HG02938 (cell line): ENCODE results near the gene COL4A3.
"Not testable (repeated sequence)": the region's sequence is repeated elsewhere in the genome, so short reads cannot be mapped to it uniquely, and the experiment has no call there.

ENCODE experiments used
- ATAC-seq: cut with Tn5 transposase; IDR thresholded peaks from one replicate; pipeline ENCODE4 v1.9.1; 2021; ENCODE audit warnings: mild to moderate bottlenecking, moderate library complexity; ENCODE audit not compliant: unreplicated experiment

Gene COL4A3

DNA sequence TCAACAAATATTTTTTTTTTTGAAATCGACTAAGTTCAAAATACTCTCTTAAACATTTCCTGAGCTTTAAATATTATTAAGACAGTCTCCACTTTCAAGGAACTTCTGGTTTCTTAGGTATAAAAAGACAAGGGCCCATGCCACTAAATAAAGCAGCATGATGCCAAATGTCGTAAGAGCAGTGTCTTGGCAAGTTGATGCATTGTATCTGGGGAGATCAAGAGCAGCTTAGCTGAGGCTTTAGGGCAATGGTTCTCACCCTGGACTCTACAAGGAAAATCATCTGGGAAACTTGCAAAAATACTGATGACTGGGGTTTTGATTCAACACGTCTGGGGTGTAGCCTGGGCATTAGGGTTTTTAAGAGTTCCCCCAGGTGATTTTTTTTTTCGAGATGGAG lies 41.3 kb downstream of the COL4A3 start:
- ATAC-seq, result no peak

GRCh38 chr2:227206406-227206805 lies 42.0 kb downstream of the COL4A3 start:
- ATAC-seq, result no peak

- no peak for ATAC-seq
Observed at GRCh38 chr2:227207573-227207972, 43.1 kb downstream of the COL4A3 start.

DNA sequence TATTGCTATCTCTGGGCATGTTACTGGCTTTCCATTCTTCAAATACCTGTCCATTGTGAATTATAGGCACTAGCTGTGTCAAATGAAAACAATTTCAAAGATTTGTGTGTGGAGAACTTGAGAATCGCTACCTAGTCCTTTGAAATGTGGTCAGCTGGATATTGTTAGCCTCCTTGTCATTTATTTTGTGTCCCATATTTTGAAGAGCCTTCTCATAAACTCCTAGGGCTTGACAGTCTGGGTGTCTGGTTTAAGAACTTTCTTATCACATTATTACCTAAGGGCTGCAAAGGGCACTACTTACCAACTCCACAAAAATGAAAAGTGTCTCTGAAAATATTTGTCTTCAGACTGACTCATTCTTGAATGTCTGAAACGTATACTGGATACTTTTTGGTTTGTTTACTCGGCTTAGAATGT lies 50.2 kb downstream of the COL4A3 start:
- no peak for ATAC-seq

DNA sequence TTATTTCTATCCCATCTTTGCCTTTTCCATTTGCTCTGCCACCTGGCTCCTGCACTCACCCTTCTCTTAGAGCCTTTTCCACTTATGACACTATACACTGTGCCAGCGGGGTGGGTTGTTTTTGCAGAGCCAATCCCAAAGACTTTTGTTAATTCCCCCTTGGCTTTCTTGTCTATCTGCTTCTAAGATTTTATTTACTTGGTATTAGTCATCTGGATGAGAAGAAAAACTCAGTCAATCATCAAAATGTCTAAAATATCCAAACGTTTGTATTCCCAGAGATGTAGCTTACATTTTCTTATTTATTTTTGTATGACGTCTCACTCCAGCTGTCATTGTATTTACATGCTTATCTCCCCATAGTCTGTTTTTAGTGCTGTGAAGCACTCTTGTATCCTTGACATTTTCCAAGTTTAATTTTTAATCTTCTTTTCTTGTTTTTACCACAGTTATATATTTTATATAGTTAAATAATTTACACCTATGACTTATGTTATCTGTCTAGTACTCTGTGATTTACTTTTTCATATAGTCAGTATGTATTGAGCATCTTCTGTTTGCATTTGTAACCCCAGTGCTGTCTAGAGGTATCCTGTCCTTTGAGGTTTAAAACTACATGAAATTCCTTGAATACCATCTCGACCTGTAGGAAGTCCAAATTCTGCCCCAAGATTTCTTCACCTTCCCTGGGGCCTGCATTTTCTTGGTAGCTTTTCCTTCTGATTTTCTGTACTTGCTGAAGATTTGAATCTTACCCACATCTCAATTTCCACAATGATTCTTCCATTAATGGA lies 55.1 kb downstream of the COL4A3 start:
- ATAC-seq, result no peak

GRCh38 chr2:227221120-227221519 lies 56.7 kb downstream of the COL4A3 start:
- no peak for ATAC-seq

DNA sequence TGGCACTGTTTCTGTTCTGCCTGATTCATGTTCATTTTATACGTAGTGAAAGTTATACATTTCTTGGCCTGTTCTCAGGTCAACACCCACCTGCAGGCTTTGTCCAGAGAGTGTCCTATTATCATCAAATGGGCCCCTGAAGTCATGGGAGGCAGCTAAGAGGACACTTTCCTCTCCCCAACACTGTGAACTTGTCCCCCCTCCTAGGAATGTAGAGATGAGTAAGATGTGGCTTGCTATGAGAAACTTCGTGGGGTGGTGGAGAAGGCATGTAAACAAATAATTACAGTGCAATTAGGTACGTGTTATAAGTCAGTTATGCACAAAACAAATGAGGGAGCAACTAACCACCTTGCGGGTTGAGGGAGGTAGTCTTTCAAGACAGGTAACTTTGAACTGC lies 57.9 kb downstream of the COL4A3 start:
- ATAC-seq, result no peak

- not testable (repeated sequence) for ATAC-seq
Observed at GRCh38 chr2:227225641-227226040, 61.2 kb downstream of the COL4A3 start.

- ATAC-seq, result no peak
Observed at GRCh38 chr2:227228061-227228667, 63.7 kb downstream of the COL4A3 start.

DNA sequence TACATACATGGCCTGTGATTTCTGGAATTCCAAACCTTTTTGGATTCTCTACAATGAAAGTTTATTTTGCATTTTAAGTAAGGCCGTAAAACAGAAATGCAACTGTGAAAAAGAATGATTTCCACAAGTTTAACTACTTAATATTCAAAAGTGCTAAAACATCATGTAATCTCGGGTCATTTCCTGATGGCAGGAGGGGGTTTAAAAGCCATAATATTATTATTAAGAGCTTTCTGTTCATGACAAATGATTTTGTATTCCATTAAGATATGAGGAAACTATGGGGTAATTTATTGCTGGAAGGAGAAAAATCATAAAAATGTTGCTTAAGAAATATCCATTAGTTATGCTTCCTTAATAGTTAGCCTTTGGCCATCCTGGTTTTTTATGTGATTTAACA lies 65.7 kb downstream of the COL4A3 start:
- no peak for ATAC-seq

GRCh38 chr2:227234429-227234828 lies 70.0 kb downstream of the COL4A3 start:
- ATAC-seq, result no peak

- no peak for ATAC-seq
Observed at GRCh38 chr2:227237786-227238185, 73.4 kb downstream of the COL4A3 start.

DNA sequence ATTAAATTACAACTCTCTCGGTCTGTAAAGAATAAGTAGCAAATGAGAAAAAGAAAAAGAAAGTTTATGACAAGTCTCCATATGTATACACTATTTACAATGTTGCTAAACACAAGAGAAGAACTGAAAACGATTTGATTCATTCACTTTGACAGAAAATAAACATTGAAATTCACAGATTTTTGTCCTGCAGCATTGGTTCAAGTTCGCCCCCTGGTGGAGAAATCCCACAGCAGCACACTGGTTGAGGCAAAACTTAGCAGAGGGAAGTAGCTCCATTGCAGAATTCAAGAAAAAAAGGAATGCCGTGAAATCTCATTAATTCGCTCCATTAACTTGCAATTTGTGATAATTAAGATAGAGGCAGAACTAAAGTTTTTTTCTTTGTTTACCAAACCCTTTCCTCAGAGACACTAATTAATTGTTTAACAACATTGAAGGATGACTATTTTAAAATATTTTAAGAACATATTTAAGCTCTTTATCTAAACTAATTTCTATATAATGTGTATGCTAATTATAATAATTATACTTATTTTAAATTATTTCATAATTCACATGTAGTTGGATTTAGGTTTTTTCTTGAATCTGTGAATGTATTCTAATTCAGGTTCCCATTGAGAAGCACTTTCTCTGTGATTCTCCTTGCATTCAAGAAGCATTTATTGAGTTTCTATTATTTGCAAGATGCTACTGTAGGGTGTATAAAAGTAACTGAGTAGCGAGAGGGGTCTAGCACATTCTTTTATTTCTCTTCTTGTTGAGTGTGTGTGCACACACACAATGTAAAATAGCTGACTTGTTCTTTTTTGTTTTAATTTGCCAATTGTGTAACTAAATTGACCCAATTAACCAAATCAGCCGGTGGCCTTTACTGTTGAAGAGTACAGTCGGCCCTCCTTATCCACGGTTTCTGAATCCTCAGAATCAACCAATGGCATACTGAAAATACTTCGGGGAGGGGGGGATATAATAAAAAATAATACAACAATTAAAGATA lies 74.1 kb downstream of the COL4A3 start:
- peak; percentile 64 for ATAC-seq

GRCh38 chr2:227241005-227241404 lies 76.6 kb downstream of the COL4A3 start:
- ATAC-seq, result no peak

DNA sequence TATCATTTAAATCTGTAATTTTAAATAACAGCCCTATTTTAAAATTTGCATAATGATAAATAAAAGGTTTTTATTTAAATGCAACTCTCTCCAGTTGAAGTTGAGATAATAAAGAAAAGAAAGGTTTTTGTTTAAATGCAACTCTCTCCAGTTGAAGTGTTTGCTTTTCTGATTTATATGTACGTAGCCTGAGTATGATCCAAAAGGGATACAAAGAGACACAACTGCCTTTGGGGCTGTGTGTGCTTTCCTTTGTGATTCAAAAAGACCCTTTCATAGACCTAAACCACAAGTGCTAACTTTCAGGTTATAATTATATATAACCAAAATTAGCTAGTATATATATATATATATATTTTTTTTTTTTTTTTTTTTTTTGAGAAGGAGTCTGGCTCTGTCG lies 84.5 kb downstream of the COL4A3 start:
- ATAC-seq, result no peak

DNA sequence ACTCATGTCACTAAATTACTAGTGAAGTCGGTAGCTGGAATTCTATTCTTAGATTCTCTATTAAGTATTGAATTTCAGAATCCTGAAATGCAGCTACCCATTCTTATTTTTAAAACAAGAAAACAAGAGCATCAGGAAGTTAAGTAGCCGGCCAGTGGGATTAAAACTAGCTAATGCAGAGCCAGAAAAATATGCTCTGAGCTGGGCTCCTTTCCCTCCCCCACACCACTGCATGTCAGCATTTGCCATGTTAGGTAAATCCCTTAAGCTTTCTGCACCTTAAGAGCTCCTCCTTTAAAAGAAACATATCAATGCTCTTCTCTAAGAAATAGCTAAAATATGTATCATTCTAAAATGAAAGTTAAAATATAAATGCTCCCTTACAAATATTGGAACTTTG lies 88.4 kb downstream of the COL4A3 start:
- ATAC-seq, result no peak

DNA sequence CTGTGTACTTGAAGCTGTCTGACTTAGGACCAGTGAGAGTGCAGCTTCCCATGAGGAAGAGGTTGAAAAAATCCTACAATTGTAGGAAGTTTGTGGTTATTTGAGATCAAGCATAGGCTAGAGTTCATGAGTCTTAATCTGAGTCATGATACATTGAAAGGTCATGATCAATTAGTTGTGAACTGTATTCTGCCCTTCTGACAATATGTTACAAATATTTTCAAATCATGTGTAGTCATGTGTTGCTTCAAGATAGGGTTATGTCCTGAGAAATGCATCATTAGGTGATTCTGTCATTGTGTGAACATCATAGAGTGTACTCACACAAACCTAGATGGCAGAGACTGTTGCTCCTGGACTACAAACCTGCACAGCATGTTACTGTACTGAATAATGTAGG lies 92.2 kb downstream of the COL4A3 start:
- ATAC-seq, result no peak

GRCh38 chr2:227257820-227258219 lies 93.4 kb downstream of the COL4A3 start:
- ATAC-seq, result no peak

DNA sequence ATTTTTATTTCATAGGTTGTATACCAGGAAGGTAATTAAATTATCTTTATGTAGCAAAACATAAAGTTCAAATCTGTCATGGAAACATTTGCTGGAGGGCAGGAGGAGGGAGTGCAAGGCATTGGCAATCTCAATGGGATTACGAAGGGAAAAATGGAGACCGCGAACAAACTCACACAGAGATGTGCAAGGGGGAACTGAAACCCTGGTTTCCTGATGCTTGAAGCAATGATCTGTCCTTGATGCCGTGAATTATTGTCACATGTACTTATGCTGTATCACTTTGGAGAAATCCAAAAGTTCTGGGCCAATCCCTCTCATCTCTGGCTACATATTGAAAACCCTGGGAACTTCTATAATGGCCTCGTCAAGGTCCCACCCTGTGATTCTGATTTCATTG lies 95.6 kb downstream of the COL4A3 start:
- no peak for ATAC-seq

DNA sequence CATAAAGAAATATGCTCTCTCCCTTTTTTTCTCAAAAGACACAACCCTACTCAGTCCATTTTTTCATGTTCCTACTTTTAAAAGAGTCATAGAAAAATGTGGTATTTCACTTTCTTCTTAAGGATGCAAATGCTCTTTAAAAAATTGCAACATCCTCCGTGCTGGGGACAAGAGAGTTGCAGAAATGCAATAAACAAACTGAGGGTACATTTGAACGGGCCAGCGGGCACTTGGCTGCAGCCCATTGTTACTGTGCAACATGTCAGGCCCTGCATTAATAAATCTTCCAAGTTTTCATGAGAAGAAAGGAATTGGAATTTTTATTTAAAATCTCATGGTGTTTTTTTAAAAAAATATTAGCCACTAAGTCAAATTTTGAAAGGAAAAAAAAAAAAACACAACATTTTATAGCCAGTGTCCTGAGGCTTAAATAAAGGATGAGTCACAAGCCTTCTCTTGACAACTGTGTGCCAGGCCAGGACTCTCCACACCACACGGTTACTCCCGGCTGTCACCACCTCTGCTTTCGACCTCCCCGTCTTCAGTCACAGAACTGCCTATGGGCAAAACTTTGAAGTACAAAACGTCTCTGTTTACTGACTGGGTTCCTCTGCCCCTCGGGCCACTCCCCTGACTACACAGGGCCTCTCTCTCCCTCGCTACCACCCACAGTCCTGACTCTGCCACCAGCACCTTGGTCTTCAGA lies 103.1 kb downstream of the COL4A3 start:
- ATAC-seq, result no peak

DNA sequence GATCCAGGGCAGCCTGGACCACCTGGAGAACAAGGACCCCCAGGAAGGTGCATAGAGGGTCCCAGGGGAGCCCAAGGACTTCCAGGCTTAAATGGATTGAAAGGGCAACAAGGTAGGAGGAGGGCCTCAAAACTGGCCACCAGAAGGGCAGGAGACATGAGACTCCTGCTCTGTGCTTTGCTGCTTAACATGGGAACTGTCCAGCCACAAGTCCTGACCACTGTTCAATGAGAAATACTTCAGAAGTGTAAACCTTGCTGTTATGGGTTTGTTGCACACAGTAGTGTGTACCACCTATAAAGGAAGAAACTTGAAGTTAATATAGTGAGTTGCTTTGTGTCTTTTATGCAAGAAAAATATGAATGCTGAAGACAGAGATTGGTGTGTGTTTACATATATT lies 116.5 kb downstream of the COL4A3 start:
- no peak for ATAC-seq
